GM19099 (cell line): ENCODE results near the gene ARHGEF19.

Source experiments
- POLR2A ChIP-seq: IDR thresholded peaks from 3 replicates; pipeline ENCODE4 v1.6.1; 2011; ENCODE audit warnings: low read depth; ENCODE audit not compliant: insufficient read length; ENCODE audit errors: extremely low read depth

ARHGEF19 gene

DNA sequence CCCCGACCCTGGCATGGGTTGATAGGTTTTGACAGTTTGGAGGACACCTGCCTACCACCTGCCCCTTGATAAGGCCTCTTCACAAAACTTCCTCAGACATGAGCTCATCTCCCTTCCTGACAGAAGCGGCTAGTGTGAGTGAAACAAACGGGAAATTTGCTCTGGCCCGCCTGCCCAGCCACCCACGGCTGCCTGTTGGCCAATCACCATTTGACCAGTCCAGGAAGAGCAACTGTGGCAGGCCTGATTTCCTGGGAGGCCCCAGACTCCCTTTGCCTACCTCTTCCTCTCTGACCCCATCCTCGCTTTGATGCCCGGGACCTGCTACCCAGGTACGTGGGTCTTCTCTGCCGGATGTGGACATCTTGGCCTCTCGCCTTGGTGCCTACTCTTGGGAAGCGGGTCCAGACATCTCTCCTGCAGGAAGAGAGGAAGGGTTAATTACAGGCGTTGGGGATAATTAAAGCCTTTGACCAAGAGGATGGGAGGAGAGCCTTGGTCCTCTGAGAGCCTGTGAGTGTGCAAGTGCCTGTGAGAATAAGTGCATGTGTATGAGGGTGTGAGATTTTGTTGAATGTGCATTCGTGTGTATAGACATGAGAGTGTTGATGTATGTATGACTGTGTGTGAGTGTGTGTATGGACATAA is 55.5 kb downstream of the ARHGEF19 start:
- no peak for TF ChIP-seq POLR2A

DNA sequence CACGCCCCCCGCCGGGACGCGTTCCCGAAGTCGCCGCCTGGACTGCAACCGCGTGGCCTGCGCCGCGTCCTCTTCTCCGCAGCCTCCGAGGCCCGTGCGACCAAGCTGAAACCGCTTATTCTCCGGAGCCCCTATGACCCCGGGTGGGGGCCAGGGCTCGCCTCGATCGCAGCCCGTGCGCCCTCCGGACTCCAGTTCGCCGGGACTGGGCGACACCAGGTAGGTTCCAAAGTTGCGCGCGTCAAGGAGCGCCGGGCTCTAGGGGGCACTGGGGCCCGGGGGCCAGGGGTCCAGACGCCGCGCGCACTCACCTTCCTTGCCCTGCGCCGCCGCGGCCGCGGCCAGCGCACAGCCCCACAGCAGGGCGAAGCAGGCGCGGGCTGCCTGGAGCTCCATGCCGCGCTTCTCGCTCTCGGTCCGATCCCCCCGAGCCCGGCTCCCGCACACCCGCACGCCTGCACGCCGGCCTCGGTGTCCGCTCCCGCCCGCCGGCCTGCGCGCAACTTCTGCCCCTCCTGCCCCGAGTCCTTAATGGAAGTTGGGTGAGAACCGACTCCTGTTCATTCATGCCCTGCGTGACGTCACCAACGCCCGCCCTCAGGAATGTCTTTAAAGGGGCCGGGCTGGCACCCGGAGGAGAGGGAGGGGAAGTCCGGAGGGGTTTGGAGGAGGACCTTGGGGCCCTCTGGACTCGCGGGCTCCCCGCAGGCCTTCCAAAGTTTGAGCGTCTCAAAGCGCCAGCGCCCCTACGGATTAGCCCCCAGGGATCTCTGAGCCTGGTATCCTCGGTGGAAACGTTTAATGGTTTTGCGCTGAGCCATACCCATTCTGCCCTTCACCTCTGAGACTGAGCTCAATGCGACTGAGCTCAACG is 56.7 kb downstream of the ARHGEF19 start, which contains the start of gene EPHA2:
Gene EPHA2 (minus strand): TSS at position 533 of the 874 bp plus-strand sequence. CDS start 137 bp downstream, at position 396.
- no peak for TF ChIP-seq POLR2A

DNA sequence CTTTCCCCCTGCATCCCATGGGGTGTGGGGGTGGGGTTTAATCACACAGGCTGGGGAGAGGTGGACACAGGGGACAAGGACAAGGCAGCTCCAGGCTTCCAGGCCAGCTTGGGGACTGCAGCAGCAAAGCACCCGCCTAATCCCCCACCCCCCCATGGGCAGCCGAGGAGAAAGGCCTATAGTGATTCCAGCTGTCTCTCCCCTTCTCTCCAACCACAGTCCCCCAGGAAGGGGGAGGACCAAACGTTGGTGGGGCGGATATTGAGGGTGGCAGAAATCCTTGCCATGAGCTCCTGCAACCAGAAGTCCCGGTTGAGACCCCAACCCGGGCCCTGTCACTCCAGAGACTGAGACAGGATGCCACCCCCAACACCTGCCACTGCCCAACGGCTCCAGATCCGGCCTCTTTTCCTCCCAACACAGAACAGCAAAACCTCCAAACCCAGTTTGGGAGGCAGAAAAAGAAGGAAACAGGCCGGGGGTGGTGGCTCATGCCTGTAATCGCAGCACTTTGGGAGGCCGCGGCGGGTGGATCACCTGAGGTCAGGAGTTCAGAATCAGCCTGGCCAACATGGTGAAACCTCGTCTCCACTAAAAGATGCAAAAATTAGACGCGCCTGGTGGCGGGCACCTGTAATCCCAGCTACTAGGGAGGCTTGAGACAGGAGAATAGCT is 58.3 kb downstream of the ARHGEF19 start:
- TF ChIP-seq POLR2A = no peak

DNA sequence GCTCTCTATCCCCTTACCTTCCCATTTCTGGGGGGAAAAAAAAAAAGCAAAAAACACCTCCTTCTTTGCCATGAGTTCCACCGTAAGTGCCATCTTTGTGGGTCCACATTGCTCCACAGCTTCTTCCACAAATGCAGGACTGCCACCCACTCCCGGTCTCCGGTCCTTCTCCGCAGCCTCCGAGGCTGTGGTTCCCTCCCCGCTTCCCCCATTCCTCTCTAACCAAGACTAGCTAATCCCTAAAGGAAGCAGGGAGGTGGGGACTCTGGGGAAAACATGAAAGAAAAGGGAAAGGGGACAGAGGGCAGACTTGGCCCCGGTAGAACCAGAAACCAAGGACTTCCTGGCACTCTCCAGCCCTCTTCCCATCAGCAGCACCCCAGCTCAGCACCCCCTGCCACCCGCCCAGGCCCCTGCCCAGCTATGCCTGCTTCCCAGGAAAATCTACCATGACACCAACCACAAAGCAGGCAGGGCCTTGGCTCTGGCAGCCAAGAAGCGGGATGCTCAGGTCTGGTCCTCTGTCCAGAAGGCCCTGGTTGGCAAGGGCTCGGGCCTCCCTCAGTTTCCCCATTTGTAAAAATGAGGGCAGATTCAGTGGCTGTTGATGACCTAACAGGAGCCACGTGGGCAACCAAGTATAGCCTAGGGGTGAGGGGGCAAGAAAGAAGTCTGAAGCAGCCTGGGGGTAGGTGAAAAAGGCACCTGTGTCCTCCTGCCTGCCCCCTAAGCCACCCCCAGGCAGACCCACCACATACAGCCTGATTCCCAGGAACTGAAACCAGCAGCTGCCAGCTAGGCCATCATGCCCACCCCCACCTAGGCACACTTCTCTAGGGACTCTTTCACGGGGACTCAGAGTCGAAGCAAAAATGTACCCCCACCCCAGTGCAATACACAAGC is 59.1 kb downstream of the ARHGEF19 start:
- no peak for TF ChIP-seq POLR2A

DNA sequence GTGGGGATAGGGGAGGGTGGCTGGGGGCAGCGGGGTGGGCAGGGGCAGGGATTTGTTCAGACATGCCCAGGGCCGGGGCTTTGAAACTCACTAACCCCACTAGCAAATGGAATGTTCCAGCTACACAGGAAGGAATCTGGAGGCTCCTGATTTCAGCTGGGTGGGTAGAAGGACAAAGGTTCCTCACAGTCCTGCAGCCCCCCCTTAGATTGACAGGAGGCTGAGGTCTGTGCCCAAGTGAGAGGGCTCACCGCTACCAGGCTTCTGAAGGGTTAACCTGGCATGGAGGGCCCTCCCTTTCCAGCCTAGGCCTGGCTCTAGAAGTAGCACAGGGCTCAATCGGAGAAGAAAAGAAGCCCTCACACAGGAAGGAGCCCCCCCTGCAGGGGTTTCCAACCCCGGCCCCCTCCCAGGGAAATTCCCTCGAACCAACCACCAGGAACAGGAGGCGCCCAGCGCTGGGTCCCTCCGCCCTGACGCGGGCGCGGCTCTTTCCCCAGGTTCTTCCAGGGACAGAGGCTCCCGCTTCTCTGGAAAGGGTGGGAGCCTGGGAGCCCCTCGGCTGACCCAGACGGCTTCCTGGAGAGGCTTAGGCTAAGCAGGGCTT is 59.9 kb downstream of the ARHGEF19 start:
- no peak for TF ChIP-seq POLR2A

DNA sequence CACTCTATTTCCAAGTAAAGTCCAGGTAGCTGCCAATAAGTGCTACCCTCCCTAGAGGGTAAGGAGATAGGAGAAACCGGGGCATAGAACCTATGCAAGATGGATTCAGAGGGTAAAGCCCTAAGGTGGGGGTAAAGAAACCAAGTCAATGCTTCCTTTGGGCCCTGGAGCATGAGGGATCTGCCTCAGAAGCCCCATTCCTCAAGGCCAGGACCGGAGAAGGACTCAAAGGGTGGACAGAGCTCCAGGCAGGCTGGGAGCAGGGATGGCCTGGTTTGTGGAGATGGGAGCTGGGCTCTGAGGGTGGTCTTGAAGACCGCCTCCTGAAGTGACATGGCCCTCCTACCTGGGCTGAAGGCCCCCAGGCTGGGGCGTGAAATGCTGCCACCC is 60.5 kb downstream of the ARHGEF19 start:
- no peak for TF ChIP-seq POLR2A

DNA sequence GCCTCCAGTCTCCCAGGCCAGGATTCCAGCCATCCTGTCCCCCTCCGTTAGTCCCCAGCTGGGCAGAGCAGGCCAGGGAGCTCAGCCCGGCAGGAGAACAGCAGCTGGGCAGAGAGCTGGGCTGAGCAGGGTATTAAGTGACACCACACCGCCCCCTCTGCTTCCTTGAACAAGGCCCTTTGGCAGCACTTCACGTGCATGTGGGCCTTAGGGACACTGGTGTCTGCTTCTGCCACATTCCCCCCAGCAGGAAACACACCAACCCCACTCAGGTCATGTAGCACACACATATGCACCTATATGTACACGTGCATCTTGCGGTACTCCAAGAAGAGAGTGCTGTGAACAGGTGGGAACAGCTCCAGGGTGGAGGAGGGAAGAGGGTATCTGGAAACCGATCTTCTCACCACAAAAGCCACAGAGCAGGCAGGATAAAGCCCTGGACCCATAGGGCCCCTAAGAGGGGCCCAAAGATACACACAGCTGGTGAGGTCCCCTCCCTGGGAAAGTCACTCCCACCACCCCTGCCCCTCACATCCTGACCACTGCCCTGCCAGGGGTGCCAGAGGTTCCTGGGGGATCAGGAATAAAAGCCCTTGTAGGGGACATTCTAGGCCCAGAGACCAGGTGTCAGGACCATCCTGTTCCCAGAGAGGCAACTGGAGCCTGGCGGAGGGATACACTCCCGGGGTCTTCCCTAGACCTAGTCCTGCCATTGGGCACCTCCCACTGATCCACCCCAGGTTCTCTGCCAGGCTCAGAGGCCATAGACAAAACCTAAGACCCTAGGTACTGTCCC is 61.1 kb downstream of the ARHGEF19 start:
- no peak for TF ChIP-seq POLR2A

DNA sequence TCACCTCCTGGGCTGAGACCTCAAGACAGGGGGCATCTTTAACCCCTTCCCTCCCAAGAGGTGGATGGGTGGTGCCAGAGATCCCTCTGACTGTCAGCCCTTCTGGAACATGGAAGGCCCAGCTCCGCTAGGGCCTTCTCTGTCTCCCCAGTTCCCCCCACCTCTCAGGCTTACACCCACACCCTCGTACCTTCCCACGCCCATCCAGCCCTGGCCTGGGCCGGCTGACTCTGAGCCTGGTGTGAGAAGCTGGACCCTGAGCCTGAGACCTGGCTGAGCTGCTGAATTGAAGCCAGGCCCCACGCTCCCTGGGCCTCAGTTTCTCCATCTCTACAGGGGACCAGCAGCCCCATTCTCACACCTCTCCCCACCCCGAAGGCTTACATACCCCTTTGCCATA is 61.9 kb downstream of the ARHGEF19 start:
- TF ChIP-seq POLR2A = no peak

DNA sequence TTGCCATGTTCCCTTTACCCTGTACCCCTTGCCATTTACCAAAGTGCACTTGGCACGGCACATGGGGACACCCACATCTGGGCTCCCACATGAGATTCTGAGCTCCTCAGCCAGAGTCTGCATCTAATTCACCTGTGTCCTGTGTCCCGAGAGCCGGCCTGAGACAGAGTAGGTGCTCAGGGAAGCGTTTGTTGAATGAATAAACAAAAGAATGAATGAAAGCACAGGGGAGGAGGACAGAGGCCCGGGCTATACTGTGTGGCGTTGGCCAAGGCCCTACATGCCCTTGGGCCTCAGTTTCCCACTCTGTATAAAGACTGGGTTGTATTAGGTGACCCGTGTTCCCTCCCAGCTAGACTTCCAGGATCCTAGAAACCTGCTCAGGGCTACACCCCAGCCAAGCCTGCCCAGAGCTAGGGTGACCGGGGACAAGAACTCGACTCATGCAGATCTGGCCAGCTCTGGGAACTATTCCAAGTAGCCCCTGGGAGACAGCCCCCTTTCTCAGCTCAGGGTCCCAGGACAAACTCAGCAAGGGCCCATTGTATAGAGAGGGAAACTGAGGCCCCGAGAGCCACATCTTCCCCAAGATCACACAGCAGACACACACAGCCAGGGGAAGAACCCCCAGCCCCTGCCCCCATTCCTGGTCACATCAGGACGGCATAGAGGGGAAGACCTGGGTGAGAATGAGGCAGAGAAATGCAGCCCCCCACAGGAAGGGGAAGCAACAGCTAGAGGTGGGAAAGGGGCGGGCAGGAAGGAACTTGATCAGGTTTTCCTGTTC is 62.6 kb downstream of the ARHGEF19 start:
- TF ChIP-seq POLR2A = no peak

DNA sequence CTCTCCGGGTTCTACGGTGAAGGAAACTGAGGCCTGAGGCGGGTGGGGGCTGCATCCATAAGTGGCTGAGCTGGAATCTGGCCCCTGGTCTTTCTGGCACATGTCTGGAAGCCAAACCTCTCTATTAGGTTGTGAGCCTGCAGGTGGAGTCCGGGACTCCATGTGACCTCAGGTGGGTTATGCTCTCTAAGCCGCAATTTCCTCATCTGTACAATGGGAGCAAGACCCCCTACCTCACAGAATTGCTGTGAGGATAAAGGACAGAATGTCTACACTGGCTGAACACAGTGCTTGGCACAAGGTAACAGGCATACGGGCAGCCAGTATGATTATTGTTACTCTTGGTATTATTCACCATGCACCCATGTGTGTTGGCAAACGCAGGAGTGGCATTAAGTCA is 63.3 kb downstream of the ARHGEF19 start:
- no peak for TF ChIP-seq POLR2A

DNA sequence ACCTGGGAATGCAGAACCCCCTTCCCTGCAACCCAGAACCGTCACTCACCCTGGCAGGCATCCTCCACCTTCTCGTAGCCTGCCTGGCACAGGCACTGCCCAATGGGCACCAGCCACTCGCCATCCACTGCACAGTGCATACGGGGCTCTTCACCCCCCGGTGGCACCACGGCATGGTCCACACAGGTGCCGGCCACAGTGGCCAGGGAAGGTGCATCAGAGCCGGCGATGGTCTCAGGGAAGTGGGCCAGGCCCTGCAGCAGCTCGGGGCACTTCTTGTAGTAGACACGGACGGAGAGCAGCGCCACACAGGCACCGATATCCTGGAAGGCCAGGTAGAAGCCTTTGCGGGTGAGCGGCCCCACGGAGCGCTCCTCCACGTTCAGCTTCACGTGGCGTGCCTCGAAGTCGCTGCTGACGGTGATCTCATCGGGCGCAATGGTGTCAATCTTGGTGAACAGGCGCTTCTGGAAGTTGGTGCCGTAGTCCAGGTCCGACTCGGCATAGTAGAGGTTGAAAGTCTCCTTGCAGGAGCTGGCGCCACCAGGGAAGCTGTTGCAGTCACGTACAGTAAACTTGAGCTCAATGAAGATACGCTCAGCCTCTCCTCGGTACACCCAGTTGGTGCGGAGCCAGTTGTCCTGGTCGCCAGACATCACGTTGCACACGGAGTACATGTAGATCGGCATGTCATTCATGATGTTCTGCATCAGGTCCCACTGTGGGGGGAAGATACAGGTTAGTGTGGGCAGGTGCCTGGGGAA is 63.9 kb downstream of the ARHGEF19 start:
- no peak for TF ChIP-seq POLR2A
